Measurements from ENCODE around the gene DYNLT2. TPM values are rescaled to one million over a fixed set of nuclear protein-coding genes. Genes with fewer than 3 reads are reported as not detected.
A peak's percentile ranks its signal among the peaks of the same experiment; 100 is the strongest.

DYNLT2 gene
- total and polyA plus RNA-seq, 2 of the 13 experiments (the other 11 are each of a cell fraction or from before 2014, with no cell fraction given), result 2.1 to 4.3 TPM

GRCh38 chr6:169722362-169723199, 28.8 kb downstream of the DYNLT2 start (continued):
- TF ChIP-seq FUBP1 (CRISPR knock-in tag; IDR thresholded peaks at IDR 0.05; ENCODE audit: borderline replicate concordance), result no peak
- no peak for TF ChIP-seq IKZF5 (CRISPR knock-in tag; IDR thresholded peaks at IDR 0.05)
- TF ChIP-seq ZNF792 (CRISPR knock-in tag; IDR thresholded peaks at IDR 0.05), result no peak
- TF ChIP-seq NR2C2 (CRISPR knock-in tag; IDR thresholded peaks at IDR 0.05; ENCODE audit: borderline replicate concordance), result no peak
- TF ChIP-seq ZNF883 (CRISPR knock-in tag; IDR thresholded peaks at IDR 0.05; ENCODE audit: not compliant biosample characterization), result no peak
- no peak for TF ChIP-seq ZNF660 (CRISPR knock-in tag; IDR thresholded peaks at IDR 0.05; ENCODE audit: borderline replicate concordance, low read depth)
- TF ChIP-seq CSRNP1 (CRISPR knock-in tag; IDR thresholded peaks at IDR 0.05), result no peak
- TF ChIP-seq ERF (CRISPR knock-in tag; IDR thresholded peaks at IDR 0.05), result no peak
- TF ChIP-seq ZNF780A (CRISPR knock-in tag; IDR thresholded peaks at IDR 0.05), result no peak
- no peak for TF ChIP-seq SOX6 (IDR thresholded peaks at IDR 0.05)
- peak; percentile 44; the same call in 1 of the 2 replicates for TF ChIP-seq SOX6 (CRISPR knock-in tag; IDR thresholded peaks at IDR 0.05)
- peak; percentile 76 for TF ChIP-seq SAP130 (CRISPR knock-in tag; IDR thresholded peaks at IDR 0.05; ENCODE audit: low read depth)
- TF ChIP-seq ZNF558 (CRISPR knock-in tag; IDR thresholded peaks at IDR 0.05; ENCODE audit: borderline replicate concordance), result no peak
- TF ChIP-seq ZGPAT (CRISPR knock-in tag; IDR thresholded peaks at IDR 0.05), result peak; percentile 33; the same call in 1 of the 2 replicates
- TF ChIP-seq HOXA3 (CRISPR knock-in tag; IDR thresholded peaks at IDR 0.05), result no peak
- peak; percentile 87 for TF ChIP-seq ZNF414 (CRISPR knock-in tag; IDR thresholded peaks at IDR 0.05)
- TF ChIP-seq MXD3 (CRISPR knock-in tag; IDR thresholded peaks at IDR 0.05), result no peak
- TF ChIP-seq CREM (IDR thresholded peaks at IDR 0.05), result no peak
- no peak for TF ChIP-seq CREM (CRISPR knock-in tag; IDR thresholded peaks at IDR 0.05)
- no peak for TF ChIP-seq FIP1L1 (IDR thresholded peaks at IDR 0.05; ENCODE audit: borderline replicate concordance, insufficient read depth, low read depth, low read length)
- TF ChIP-seq WIZ (CRISPR knock-in tag; IDR thresholded peaks at IDR 0.05), result no peak
- no peak for TF ChIP-seq HNRNPH1 (optimal IDR thresholded peaks at IDR 0.05; ENCODE audit: low read depth, low read length)
- TF ChIP-seq ZNF274 (CRISPR knock-in tag; IDR thresholded peaks at IDR 0.05), result no peak
- TF ChIP-seq STAG1 (CRISPR knock-in tag; IDR thresholded peaks at IDR 0.05), result no peak

All from HepG2 (cell line).